Measurements from ENCODE around the gene DUSP15. TPM values are rescaled to one million over a fixed set of nuclear protein-coding genes. Genes with fewer than 3 reads are reported as not detected.
A peak's percentile ranks its signal among the peaks of the same experiment; 100 is the strongest.
"Not testable (repeated sequence)": the region's sequence is repeated elsewhere in the genome, so short reads cannot be mapped to it uniquely, and the experiment has no call there.

DUSP15 gene
- total and polyA plus RNA-seq, 5 donors from 2014 or later = not detected

DNA sequence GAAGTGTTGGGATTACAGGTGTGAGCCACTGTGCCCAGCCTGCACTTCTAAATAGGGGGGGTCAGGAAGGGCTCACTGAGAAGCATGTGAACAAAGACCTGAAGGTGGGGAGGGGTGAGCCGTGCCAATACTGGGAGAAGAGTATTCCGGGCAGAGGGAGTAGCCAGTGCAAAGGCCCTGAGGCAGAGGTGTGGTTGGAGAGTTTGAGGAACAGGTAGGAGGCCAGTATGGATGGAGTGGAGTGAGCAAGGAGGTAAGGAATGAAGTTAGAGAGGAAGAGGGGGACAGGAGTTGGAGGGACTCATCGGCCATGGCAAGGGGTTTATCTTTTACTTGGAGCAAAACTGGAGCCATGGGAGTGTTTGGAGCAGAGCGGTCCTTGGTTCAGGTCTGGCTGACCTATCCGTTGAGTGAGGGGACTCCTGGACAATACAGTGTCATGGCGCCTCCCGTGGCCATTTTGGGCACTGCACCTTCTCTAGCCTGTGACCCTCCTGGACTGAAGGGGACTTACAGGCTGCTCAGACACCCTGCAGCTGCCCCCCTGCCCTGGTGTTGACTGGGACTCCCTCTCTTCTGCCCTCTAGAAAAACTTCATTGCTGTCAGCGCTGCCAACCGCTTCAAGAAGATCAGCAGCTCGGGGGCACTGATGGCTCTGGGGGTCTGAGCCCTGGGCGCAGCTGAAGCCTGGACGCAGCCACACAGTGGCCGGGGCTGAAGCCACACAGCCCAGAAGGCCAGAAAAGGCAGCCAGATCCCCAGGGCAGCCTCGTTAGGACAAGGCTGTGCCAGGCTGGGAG, 37.0 kb downstream of the DUSP15 start:
- H3K36me3 Mint-ChIP-seq = no peaks in the 10 kb centered on the region
- peak in 1 of 2 donors; percentile 37 for ATAC-seq (ENCODE audit: low read depth in 2 of 2)
- H3K27ac Mint-ChIP-seq = no peak overlapping the region
- H3K4me3 Mint-ChIP-seq = peak overlapping the region in 1 of 4 donors; percentile 61
- H3K9me3 ChIP-seq (ENCODE audit: control insufficient read depth in 2 of 2, low read length in 2 of 2) = no peaks in the 10 kb centered on the region
- no peaks in the 10 kb centered on the region for H3K36me3 ChIP-seq (ENCODE audit: control insufficient read depth, insufficient read depth, low read length)
- H3K9me3 Mint-ChIP-seq = no peaks in the 10 kb centered on the region
- no peaks in the 10 kb centered on the region for H3K27me3 ChIP-seq (ENCODE audit: control insufficient read depth, insufficient read depth, low read length)
- no peak overlapping the region for H3K27ac ChIP-seq (ENCODE audit: insufficient read depth, low read length, poor library complexity, severe bottlenecking)
- H3K4me3 ChIP-seq (ENCODE audit: low read depth, low read length) = no peak overlapping the region
- DNase-seq = peak; percentile 23 to 34 (median 33)
- no peaks in the 10 kb centered on the region for H3K27me3 Mint-ChIP-seq
- H3K4me1 ChIP-seq (ENCODE audit: control insufficient read depth, insufficient read depth, low read length, poor library complexity, severe bottlenecking) = peaks cover 8% of the 10 kb centered on the region
- peaks cover 0 to 7% (median 3%) of the 10 kb centered on the region in 4 donors for H3K4me1 Mint-ChIP-seq

GRCh38 chr20:31831771-31832306, 38.5 kb downstream of the DUSP15 start:
- Histone ChIP-seq H3K27me3 (ENCODE audit: control insufficient read depth, insufficient read depth, low read length) (no peaks in the 10 kb centered on the region), H3K9me3 (ENCODE audit: control insufficient read depth in 2 of 2, low read length in 2 of 2) (no peaks in the 10 kb centered on the region), H3K4me3 (ENCODE audit: low read depth, low read length) (no peak overlapping the region), H3K36me3 (ENCODE audit: control insufficient read depth, insufficient read depth, low read length) (no peaks in the 10 kb centered on the region), H3K4me1 (ENCODE audit: control insufficient read depth, insufficient read depth, low read length, poor library complexity, severe bottlenecking) (peaks cover 8% of the 10 kb centered on the region), H3K27ac (ENCODE audit: insufficient read depth, low read length, poor library complexity, severe bottlenecking) (no peak overlapping the region)
- no peaks in the 10 kb centered on the region for H3K36me3 Mint-ChIP-seq
- peaks cover 0 to 8% (median 3%) of the 10 kb centered on the region in 4 donors for H3K4me1 Mint-ChIP-seq
- DNase-seq = no peak
- no peaks in the 10 kb centered on the region for H3K9me3 Mint-ChIP-seq
- H3K27ac Mint-ChIP-seq = no peak overlapping the region
- H3K4me3 Mint-ChIP-seq = no peak overlapping the region
- ATAC-seq (ENCODE audit: low read depth in 2 of 2) = no peak
- H3K27me3 Mint-ChIP-seq = no peaks in the 10 kb centered on the region

GRCh38 chr20:31831211-31831610, 39.1 kb downstream of the DUSP15 start:
- Histone ChIP-seq H3K27me3 (ENCODE audit: control insufficient read depth, insufficient read depth, low read length) (no peaks in the 10 kb centered on the region), H3K36me3 (ENCODE audit: control insufficient read depth, insufficient read depth, low read length) (no peaks in the 10 kb centered on the region), H3K27ac (ENCODE audit: insufficient read depth, low read length, poor library complexity, severe bottlenecking) (no peak overlapping the region), H3K9me3 (ENCODE audit: control insufficient read depth in 2 of 2, low read length in 2 of 2) (no peaks in the 10 kb centered on the region), H3K4me1 (ENCODE audit: control insufficient read depth, insufficient read depth, low read length, poor library complexity, severe bottlenecking) (peaks cover 6% of the 10 kb centered on the region), H3K4me3 (ENCODE audit: low read depth, low read length) (no peak overlapping the region)
- Mint-ChIP-seq H3K27me3 (no peaks in the 10 kb centered on the region), H3K4me1 (peaks cover 0 to 4% (median 2%) of the 10 kb centered on the region in 4 donors), H3K9me3 (no peaks in the 10 kb centered on the region), H3K36me3 (no peaks in the 10 kb centered on the region), H3K4me3 (no peak overlapping the region), H3K27ac (no peak overlapping the region)
- no peak for ATAC-seq (ENCODE audit: low read depth in 2 of 2)
- no peak for DNase-seq

DNA sequence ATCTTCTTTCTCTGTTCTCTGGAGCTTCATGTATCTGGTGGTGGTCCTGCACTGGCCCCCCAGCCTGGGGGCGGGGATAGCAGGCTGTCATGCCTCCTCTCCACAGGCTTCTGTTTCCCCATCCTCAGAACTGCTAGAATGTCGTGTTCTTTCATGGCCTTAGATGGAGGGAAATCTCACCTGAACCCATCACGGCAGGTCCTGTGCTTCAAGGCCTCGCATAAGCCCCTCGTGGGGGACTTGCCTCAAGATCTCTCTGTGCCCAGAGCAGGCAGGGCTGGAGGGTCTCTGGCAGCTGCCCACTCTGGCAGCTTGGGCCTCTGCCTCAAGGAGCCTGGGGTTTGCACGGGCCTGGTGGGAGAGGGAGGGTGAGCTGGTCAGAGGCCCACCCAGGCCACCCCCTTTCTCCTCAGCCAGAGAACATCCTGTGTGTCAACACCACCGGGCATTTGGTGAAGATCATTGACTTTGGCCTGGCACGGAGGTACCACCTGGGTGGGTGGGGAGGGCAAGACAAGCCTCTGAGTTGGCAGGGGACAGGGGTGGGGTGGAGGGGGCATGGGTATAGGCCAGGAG, 39.8 kb downstream of the DUSP15 start:
- Histone ChIP-seq H3K27me3 (ENCODE audit: control insufficient read depth, insufficient read depth, low read length) (no peaks in the 10 kb centered on the region), H3K4me1 (ENCODE audit: control insufficient read depth, insufficient read depth, low read length, poor library complexity, severe bottlenecking) (no peaks in the 10 kb centered on the region), H3K4me3 (ENCODE audit: low read depth, low read length) (no peak overlapping the region), H3K9me3 (ENCODE audit: control insufficient read depth in 2 of 2, low read length in 2 of 2) (no peaks in the 10 kb centered on the region), H3K27ac (ENCODE audit: insufficient read depth, low read length, poor library complexity, severe bottlenecking) (no peak overlapping the region), H3K36me3 (ENCODE audit: control insufficient read depth, insufficient read depth, low read length) (no peaks in the 10 kb centered on the region)
- no peak for DNase-seq
- peaks cover 0 to 2% (median 0%) of the 10 kb centered on the region in 4 donors for H3K4me1 Mint-ChIP-seq
- no peak for ATAC-seq (ENCODE audit: low read depth in 2 of 2)
- no peak overlapping the region for H3K27ac Mint-ChIP-seq
- no peaks in the 10 kb centered on the region for H3K27me3 Mint-ChIP-seq
- H3K9me3 Mint-ChIP-seq = no peaks in the 10 kb centered on the region
- no peak overlapping the region for H3K4me3 Mint-ChIP-seq
- no peaks in the 10 kb centered on the region for H3K36me3 Mint-ChIP-seq

- ATAC-seq (ENCODE audit: low read depth in 2 of 2) (no peak), DNase-seq (no peak)
- Mint-ChIP-seq H3K27me3 (no peaks in the 10 kb centered on the region), H3K36me3 (no peaks in the 10 kb centered on the region), H3K4me1 (peaks cover 0 to 2% (median 0%) of the 10 kb centered on the region in 4 donors), H3K9me3 (no peaks in the 10 kb centered on the region), H3K4me3 (no peak overlapping the region), H3K27ac (no peak overlapping the region)
- H3K4me1 ChIP-seq (ENCODE audit: control insufficient read depth, insufficient read depth, low read length, poor library complexity, severe bottlenecking) = no peaks in the 10 kb centered on the region
- no peaks in the 10 kb centered on the region for H3K9me3 ChIP-seq (ENCODE audit: control insufficient read depth in 2 of 2, low read length in 2 of 2)
- no peak overlapping the region for H3K4me3 ChIP-seq (ENCODE audit: low read depth, low read length)
- H3K36me3 ChIP-seq (ENCODE audit: control insufficient read depth, insufficient read depth, low read length) = no peaks in the 10 kb centered on the region
- no peak overlapping the region for H3K27ac ChIP-seq (ENCODE audit: insufficient read depth, low read length, poor library complexity, severe bottlenecking)
- no peaks in the 10 kb centered on the region for H3K27me3 ChIP-seq (ENCODE audit: control insufficient read depth, insufficient read depth, low read length)
These were observed 40.6 kb downstream of the DUSP15 start for GRCh38 chr20:31829731-31830130.

DNA sequence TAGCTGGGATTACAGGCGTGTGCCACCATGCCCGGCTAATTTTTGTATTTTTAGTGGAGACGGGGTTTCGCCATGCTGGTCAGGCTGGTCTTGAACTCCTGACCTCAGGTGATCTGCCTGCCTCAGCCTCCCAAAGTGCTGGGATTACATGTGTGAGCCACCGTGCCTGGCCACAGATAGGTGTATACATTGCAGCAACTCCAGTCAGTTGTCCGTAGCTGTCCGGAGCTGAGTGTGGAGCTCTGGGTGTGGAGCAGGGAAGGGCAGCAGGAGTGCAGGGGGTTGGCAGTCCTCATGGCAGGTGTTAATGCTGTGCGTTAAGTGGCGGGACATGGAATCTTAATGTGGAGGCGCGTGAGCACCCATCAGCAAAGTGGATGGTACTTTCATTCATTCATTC, 42.3 kb downstream of the DUSP15 start:
- not testable (repeated sequence) for H3K9me3 ChIP-seq (ENCODE audit: control insufficient read depth in 2 of 2, low read length in 2 of 2); H3K27me3 ChIP-seq (ENCODE audit: control insufficient read depth, insufficient read depth, low read length); H3K27me3 Mint-ChIP-seq; H3K4me1 ChIP-seq (ENCODE audit: control insufficient read depth, insufficient read depth, low read length, poor library complexity, severe bottlenecking); H3K4me3 ChIP-seq (ENCODE audit: low read depth, low read length); H3K36me3 ChIP-seq (ENCODE audit: control insufficient read depth, insufficient read depth, low read length); H3K4me1 Mint-ChIP-seq; H3K27ac Mint-ChIP-seq; DNase-seq; ATAC-seq (ENCODE audit: low read depth in 2 of 2); H3K4me3 Mint-ChIP-seq; H3K27ac ChIP-seq (ENCODE audit: insufficient read depth, low read length, poor library complexity, severe bottlenecking); H3K36me3 Mint-ChIP-seq; H3K9me3 Mint-ChIP-seq

DNA sequence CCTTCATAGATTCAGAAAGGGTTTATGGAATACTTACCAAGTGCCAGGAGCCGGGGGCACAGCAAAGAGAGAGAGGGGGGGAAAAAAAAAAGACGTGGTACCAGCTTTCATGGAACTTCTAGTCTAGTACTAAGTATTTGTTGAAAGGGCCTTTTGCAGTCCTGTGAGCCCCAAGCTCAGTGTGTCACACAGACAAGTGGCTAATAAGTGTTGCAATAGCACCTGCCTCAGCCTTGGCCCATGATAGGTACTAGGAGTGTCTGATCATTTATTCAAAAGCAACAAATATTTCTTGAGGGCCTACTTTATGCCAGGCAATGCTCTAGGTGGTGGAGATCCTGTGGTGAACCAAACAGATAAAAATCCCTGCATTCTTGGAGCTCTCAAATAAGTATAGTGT, 43.3 kb downstream of the DUSP15 start:
- Histone ChIP-seq H3K27ac (ENCODE audit: insufficient read depth, low read length, poor library complexity, severe bottlenecking) (no peak overlapping the region), H3K36me3 (ENCODE audit: control insufficient read depth, insufficient read depth, low read length) (no peaks in the 10 kb centered on the region), H3K4me3 (ENCODE audit: low read depth, low read length) (no peak overlapping the region), H3K9me3 (ENCODE audit: control insufficient read depth in 2 of 2, low read length in 2 of 2) (no peaks in the 10 kb centered on the region), H3K27me3 (ENCODE audit: control insufficient read depth, insufficient read depth, low read length) (no peaks in the 10 kb centered on the region), H3K4me1 (ENCODE audit: control insufficient read depth, insufficient read depth, low read length, poor library complexity, severe bottlenecking) (peaks cover 6% of the 10 kb centered on the region)
- Mint-ChIP-seq H3K9me3 (no peaks in the 10 kb centered on the region), H3K36me3 (no peaks in the 10 kb centered on the region), H3K4me3 (no peak overlapping the region), H3K4me1 (peaks cover 0 to 13% (median 1%) of the 10 kb centered on the region in 4 donors), H3K27ac (no peak overlapping the region), H3K27me3 (no peaks in the 10 kb centered on the region)
- DNase-seq (no peak), ATAC-seq (ENCODE audit: low read depth in 2 of 2) (no peak)

Measured in CD4-positive, CD25-positive, alpha-beta regulatory T cell (primary cell).